Measurements from ENCODE around the gene LPCAT3.

LPCAT3 gene

DNA sequence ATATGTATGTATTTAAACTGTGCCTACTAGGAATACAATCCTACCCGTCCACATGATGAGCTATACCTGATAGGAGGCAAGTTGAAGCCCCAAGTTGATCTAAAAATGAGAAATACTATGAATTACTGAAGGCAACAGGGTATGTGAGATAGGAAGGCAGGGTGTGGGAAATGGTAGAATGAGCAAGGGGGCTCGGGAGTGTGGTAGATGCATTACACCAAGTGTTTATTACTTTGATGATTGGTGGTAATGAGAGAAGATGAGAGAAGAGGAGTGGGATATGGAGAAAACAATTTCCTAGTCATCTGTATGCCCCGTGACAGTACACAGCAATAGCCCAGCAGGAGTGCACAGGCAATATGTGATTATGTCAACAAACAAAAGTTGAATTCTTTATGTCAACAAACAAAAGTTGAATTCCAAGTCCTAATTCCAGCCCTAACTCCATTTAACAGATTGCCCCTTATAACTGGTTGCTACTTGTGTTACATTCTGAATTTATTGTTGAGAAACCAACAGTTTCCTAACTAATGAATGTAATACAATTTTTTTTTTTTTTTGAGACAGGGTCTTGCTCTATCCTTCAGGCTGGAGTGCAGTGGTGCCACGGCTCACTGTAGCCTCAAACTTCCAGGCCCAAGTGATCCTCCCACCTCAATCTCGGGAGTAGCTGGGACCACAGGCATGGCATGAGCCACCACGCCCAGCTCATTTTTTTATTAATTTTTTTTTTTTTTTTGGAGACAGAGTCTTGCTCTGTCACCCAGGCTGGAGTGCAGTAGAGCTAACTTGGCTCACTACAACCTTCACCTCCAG lies 2.5 kb downstream of the LPCAT3 start (continued):
- TF ChIP-seq, protein P1, sequence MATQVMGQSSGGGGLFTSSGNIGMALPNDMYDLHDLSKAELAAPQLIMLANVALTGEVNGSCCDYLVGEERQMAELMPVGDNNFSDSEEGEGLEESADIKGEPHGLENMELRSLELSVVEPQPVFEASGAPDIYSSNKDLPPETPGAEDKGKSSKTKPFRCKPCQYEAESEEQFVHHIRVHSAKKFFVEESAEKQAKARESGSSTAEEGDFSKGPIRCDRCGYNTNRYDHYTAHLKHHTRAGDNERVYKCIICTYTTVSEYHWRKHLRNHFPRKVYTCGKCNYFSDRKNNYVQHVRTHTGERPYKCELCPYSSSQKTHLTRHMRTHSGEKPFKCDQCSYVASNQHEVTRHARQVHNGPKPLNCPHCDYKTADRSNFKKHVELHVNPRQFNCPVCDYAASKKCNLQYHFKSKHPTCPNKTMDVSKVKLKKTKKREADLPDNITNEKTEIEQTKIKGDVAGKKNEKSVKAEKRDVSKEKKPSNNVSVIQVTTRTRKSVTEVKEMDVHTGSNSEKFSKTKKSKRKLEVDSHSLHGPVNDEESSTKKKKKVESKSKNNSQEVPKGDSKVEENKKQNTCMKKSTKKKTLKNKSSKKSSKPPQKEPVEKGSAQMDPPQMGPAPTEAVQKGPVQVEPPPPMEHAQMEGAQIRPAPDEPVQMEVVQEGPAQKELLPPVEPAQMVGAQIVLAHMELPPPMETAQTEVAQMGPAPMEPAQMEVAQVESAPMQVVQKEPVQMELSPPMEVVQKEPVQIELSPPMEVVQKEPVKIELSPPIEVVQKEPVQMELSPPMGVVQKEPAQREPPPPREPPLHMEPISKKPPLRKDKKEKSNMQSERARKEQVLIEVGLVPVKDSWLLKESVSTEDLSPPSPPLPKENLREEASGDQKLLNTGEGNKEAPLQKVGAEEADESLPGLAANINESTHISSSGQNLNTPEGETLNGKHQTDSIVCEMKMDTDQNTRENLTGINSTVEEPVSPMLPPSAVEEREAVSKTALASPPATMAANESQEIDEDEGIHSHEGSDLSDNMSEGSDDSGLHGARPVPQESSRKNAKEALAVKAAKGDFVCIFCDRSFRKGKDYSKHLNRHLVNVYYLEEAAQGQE (tag by site-specific recombination; IDR thresholded peaks at IDR 0.05): no peak
- TF ChIP-seq ZBTB7A (tag by site-specific recombination; IDR thresholded peaks at IDR 0.05; ENCODE audit: low read depth): no peak
- TF ChIP-seq ZNF239 (tag by site-specific recombination; IDR thresholded peaks at IDR 0.05): no peak
- no peak for TF ChIP-seq ZNF146 (tag by site-specific recombination; IDR thresholded peaks at IDR 0.05)
- TF ChIP-seq, protein P2, sequence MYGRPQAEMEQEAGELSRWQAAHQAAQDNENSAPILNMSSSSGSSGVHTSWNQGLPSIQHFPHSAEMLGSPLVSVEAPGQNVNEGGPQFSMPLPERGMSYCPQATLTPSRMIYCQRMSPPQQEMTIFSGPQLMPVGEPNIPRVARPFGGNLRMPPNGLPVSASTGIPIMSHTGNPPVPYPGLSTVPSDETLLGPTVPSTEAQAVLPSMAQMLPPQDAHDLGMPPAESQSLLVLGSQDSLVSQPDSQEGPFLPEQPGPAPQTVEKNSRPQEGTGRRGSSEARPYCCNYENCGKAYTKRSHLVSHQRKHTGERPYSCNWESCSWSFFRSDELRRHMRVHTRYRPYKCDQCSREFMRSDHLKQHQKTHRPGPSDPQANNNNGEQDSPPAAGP (tag by site-specific recombination; IDR thresholded peaks at IDR 0.05): peak; percentile 51; the same call in 1 of the 2 replicates
- no peak for TF ChIP-seq ZNF157 (tag by site-specific recombination; IDR thresholded peaks at IDR 0.05)
- TF ChIP-seq, protein P3, sequence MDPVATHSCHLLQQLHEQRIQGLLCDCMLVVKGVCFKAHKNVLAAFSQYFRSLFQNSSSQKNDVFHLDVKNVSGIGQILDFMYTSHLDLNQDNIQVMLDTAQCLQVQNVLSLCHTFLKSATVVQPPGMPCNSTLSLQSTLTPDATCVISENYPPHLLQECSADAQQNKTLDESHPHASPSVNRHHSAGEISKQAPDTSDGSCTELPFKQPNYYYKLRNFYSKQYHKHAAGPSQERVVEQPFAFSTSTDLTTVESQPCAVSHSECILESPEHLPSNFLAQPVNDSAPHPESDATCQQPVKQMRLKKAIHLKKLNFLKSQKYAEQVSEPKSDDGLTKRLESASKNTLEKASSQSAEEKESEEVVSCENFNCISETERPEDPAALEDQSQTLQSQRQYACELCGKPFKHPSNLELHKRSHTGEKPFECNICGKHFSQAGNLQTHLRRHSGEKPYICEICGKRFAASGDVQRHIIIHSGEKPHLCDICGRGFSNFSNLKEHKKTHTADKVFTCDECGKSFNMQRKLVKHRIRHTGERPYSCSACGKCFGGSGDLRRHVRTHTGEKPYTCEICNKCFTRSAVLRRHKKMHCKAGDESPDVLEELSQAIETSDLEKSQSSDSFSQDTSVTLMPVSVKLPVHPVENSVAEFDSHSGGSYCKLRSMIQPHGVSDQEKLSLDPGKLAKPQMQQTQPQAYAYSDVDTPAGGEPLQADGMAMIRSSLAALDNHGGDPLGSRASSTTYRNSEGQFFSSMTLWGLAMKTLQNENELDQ (tag by site-specific recombination; IDR thresholded peaks at IDR 0.05; ENCODE audit: low read depth): no peak
- TF ChIP-seq GLIS1 (tag by site-specific recombination; IDR thresholded peaks at IDR 0.05): peak; percentile 57
- no peak for TF ChIP-seq ZNF202 (tag by site-specific recombination; IDR thresholded peaks at IDR 0.05; ENCODE audit: borderline replicate concordance)
- TF ChIP-seq MYNN (tag by site-specific recombination; IDR thresholded peaks at IDR 0.05; ENCODE audit: borderline replicate concordance): no peak
- TF ChIP-seq ZNF768 (tag by site-specific recombination; IDR thresholded peaks at IDR 0.05): no peak
- TF ChIP-seq SCRT2 (tag by site-specific recombination; IDR thresholded peaks at IDR 0.05): peak; percentile 59
- peak; percentile 90 for TF ChIP-seq BCL11A (tag by site-specific recombination; IDR thresholded peaks at IDR 0.05; ENCODE audit: low read depth)
- TF ChIP-seq SP7 (tag by site-specific recombination; IDR thresholded peaks at IDR 0.05): peak; percentile 96
- TF ChIP-seq WT1 (tag by site-specific recombination; IDR thresholded peaks at IDR 0.05): peak; percentile 98
- no peak for TF ChIP-seq ZNF514 (tag by site-specific recombination; IDR thresholded peaks at IDR 0.05)
- peak; percentile 92 for TF ChIP-seq ZNF394 (tag by site-specific recombination; IDR thresholded peaks at IDR 0.05; ENCODE audit: borderline replicate concordance)
- TF ChIP-seq GLI4 (tag by site-specific recombination; IDR thresholded peaks at IDR 0.05): no peak
- no peak for TF ChIP-seq ZNF37A (tag by site-specific recombination; IDR thresholded peaks at IDR 0.05)
- no peak for TF ChIP-seq ZNF155 (tag by site-specific recombination; IDR thresholded peaks at IDR 0.05)
- TF ChIP-seq, protein P4, sequence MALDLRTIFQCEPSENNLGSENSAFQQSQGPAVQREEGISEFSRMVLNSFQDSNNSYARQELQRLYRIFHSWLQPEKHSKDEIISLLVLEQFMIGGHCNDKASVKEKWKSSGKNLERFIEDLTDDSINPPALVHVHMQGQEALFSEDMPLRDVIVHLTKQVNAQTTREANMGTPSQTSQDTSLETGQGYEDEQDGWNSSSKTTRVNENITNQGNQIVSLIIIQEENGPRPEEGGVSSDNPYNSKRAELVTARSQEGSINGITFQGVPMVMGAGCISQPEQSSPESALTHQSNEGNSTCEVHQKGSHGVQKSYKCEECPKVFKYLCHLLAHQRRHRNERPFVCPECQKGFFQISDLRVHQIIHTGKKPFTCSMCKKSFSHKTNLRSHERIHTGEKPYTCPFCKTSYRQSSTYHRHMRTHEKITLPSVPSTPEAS (tag by site-specific recombination; IDR thresholded peaks at IDR 0.05): 0 out of 2 replicates have a peak, but pooled peaks have one; percentile 15
- no peak for TF ChIP-seq ZNF530 (tag by site-specific recombination; IDR thresholded peaks at IDR 0.05; ENCODE audit: low read depth)
- TF ChIP-seq, protein P5, sequence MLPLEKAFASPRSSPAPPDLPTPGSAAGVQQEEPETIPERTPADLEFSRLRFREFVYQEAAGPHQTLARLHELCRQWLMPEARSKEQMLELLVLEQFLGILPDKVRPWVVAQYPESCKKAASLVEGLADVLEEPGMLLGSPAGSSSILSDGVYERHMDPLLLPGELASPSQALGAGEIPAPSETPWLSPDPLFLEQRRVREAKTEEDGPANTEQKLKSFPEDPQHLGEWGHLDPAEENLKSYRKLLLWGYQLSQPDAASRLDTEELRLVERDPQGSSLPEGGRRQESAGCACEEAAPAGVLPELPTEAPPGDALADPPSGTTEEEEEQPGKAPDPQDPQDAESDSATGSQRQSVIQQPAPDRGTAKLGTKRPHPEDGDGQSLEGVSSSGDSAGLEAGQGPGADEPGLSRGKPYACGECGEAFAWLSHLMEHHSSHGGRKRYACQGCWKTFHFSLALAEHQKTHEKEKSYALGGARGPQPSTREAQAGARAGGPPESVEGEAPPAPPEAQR (tag by site-specific recombination; IDR thresholded peaks at IDR 0.05): no peak
- TF ChIP-seq, protein P6, sequence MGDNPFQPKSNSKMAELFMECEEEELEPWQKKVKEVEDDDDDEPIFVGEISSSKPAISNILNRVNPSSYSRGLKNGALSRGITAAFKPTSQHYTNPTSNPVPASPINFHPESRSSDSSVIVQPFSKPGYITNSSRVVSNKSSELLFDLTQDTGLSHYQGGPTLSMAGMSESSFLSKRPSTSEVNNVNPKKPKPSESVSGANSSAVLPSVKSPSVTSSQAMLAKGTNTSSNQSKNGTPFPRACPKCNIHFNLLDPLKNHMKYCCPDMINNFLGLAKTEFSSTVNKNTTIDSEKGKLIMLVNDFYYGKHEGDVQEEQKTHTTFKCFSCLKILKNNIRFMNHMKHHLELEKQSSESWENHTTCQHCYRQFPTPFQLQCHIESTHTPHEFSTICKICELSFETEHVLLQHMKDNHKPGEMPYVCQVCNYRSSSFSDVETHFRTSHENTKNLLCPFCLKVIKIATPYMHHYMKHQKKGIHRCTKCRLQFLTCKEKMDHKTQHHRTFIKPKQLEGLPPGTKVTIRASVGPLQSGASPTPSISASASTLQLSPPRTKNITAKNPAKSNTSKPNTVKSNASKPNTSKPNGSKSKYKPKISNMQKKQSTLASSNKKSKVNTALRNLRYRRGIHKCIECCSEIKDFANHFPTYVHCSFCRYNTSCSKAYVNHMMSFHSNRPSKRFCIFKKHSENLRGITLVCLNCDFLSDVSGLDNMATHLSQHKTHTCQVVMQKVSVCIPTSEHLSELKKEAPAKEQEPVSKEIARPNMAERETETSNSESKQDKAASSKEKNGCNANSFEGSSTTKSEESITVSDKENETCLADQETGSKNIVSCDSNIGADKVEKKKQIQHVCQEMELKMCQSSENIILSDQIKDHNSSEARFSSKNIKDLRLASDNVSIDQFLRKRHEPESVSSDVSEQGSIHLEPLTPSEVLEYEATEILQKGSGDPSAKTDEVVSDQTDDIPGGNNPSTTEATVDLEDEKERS (tag by site-specific recombination; IDR thresholded peaks at IDR 0.05): no peak
- TF ChIP-seq ZNF138 (tag by site-specific recombination; IDR thresholded peaks at IDR 0.05; ENCODE audit: borderline replicate concordance): no peak

Measured in HEK293 (cell line).